ENCODE results near the gene KIF18A.

DNA sequence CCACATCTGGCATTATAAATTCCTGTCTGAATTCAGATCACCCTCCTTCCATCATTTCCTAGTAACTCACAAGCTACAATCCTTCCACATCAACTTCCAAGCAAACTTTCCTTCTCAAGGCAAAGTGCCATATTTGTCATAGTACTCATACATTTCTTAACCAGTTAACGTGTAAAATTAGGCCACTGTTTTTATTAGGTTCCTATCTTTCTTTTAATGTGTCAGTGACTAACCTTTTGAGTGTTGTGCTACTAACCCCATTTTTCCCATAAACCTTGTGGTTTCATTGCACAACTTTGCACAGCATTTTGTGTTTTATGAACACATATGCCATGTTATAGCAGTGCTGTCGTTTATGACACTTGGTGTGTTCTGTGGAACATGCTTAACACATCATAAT, 90.1 kb downstream of the KIF18A start:
- TF ChIP-seq, protein P1, sequence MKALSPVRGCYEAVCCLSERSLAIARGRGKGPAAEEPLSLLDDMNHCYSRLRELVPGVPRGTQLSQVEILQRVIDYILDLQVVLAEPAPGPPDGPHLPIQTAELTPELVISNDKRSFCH (CRISPR knock-in tag; IDR thresholded peaks at IDR 0.05): no peak
- TF ChIP-seq, protein P1 (tag; IDR thresholded peaks at IDR 0.05): no peak
- TF ChIP-seq MAFF (IDR thresholded peaks at IDR 0.05; ENCODE audit: low read length) (no peak), MED1 (CRISPR knock-in tag; IDR thresholded peaks at IDR 0.05; ENCODE audit: borderline replicate concordance) (no peak), ZNF239 (CRISPR knock-in tag; IDR thresholded peaks at IDR 0.05) (no peak), POLR2A (conservative IDR thresholded peaks at IDR 0.05) (no peak), MXI1 (IDR thresholded peaks at IDR 0.05; ENCODE audit: low read depth, low read length) (no peak), EZH2 (IDR thresholded peaks at IDR 0.05; ENCODE audit: borderline replicate concordance, low read depth, low read length) (no peak), ZNF3 (CRISPR knock-in tag; IDR thresholded peaks at IDR 0.05) (no peak)

Data from K562 (cell line).